Fibroblast of lung (primary cell): ENCODE data around the gene WDTC1.

Source experiments
- EZH2 ChIP-seq: IDR thresholded peaks from 2 replicates; pipeline ENCODE4 v1.5.1; 2012; ENCODE audit warnings: low read length, control low read depth, mild to moderate bottlenecking; ENCODE audit errors: missing control alignments
- TF ChIP-seq, protein P1 (sequence below), 2 donors: IDR thresholded peaks in 1 of 2; conservative IDR thresholded peaks in 1 of 2; 1 replicate in 1 of 2; 2 replicates in 1 of 2; pipeline ENCODE4 v1.5.1; 2011 to 2012; ENCODE audit warnings: low read length in 2 of 2, control low read depth in 1 of 2, inconsistent platforms in 1 of 2, low read depth in 1 of 2, mild to moderate bottlenecking in 1 of 2

GRCh38 chr1:27348861-27349783 is 114.7 kb downstream of the WDTC1 start:
- TF ChIP-seq, protein P1, sequence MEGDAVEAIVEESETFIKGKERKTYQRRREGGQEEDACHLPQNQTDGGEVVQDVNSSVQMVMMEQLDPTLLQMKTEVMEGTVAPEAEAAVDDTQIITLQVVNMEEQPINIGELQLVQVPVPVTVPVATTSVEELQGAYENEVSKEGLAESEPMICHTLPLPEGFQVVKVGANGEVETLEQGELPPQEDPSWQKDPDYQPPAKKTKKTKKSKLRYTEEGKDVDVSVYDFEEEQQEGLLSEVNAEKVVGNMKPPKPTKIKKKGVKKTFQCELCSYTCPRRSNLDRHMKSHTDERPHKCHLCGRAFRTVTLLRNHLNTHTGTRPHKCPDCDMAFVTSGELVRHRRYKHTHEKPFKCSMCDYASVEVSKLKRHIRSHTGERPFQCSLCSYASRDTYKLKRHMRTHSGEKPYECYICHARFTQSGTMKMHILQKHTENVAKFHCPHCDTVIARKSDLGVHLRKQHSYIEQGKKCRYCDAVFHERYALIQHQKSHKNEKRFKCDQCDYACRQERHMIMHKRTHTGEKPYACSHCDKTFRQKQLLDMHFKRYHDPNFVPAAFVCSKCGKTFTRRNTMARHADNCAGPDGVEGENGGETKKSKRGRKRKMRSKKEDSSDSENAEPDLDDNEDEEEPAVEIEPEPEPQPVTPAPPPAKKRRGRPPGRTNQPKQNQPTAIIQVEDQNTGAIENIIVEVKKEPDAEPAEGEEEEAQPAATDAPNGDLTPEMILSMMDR (conservative IDR thresholded peaks at IDR 0.05 in 1 of 2, IDR thresholded peaks at IDR 0.05 in 1 of 2; ENCODE audit: low read depth in 1 of 2, low read length in 2 of 2), result no peak
- TF ChIP-seq EZH2, result no peak
